ENCODE measurements around the gene SCGB1D1. TPM values are rescaled to one million over a fixed set of nuclear protein-coding genes. Genes with fewer than 3 reads are reported as not detected.
"Not testable (repeated sequence)": the region's sequence is repeated elsewhere in the genome, so short reads cannot be mapped to it uniquely, and the experiment has no call there.

The SCGB1D1 gene
- total RNA-seq, 4 donors from 2014 or later = not detected

GRCh38 chr11:62201376-62201775 lies 11.4 kb downstream of the SCGB1D1 start:
- Histone ChIP-seq H3K4me1 (no peaks in the 10 kb centered on the region), H3K27me3 (peaks cover 4% of the 10 kb centered on the region), H3K4me3 (no peak overlapping the region), H3K27ac (no peak overlapping the region), H3K36me3 (no peaks in the 10 kb centered on the region), H3K9me3 (no peaks in the 10 kb centered on the region)
- no peak for TF ChIP-seq POLR2A (IDR thresholded peaks at IDR 0.05)
- TF ChIP-seq, protein P1, sequence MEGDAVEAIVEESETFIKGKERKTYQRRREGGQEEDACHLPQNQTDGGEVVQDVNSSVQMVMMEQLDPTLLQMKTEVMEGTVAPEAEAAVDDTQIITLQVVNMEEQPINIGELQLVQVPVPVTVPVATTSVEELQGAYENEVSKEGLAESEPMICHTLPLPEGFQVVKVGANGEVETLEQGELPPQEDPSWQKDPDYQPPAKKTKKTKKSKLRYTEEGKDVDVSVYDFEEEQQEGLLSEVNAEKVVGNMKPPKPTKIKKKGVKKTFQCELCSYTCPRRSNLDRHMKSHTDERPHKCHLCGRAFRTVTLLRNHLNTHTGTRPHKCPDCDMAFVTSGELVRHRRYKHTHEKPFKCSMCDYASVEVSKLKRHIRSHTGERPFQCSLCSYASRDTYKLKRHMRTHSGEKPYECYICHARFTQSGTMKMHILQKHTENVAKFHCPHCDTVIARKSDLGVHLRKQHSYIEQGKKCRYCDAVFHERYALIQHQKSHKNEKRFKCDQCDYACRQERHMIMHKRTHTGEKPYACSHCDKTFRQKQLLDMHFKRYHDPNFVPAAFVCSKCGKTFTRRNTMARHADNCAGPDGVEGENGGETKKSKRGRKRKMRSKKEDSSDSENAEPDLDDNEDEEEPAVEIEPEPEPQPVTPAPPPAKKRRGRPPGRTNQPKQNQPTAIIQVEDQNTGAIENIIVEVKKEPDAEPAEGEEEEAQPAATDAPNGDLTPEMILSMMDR (IDR thresholded peaks at IDR 0.05) = no peak
- TF ChIP-seq EP300 (IDR thresholded peaks at IDR 0.05) = no peak
- TF ChIP-seq POLR2AphosphoS5 (IDR thresholded peaks at IDR 0.05) = no peak
- DNase-seq (ENCODE audit: low spot score in 2 of 2) = no peak
- 58% methylated on average over 2 of the region's 2 CpGs for WGBS

- TF ChIP-seq EP300 (IDR thresholded peaks at IDR 0.05) = no peak
- no peak for TF ChIP-seq POLR2A (IDR thresholded peaks at IDR 0.05)
- no peak for TF ChIP-seq POLR2AphosphoS5 (IDR thresholded peaks at IDR 0.05)
- TF ChIP-seq, protein P1 (IDR thresholded peaks at IDR 0.05) = no peak
- Histone ChIP-seq H3K27me3 (peaks cover 4% of the 10 kb centered on the region), H3K4me1 (no peaks in the 10 kb centered on the region), H3K27ac (no peak overlapping the region), H3K36me3 (no peaks in the 10 kb centered on the region), H3K4me3 (no peak overlapping the region), H3K9me3 (no peaks in the 10 kb centered on the region)
- no peak for DNase-seq (ENCODE audit: low spot score in 2 of 2)
- 91% methylated on average over 6 of the region's 6 CpGs for WGBS
Observed at GRCh38 chr11:62202910-62203309, 12.9 kb downstream of the SCGB1D1 start.

DNA sequence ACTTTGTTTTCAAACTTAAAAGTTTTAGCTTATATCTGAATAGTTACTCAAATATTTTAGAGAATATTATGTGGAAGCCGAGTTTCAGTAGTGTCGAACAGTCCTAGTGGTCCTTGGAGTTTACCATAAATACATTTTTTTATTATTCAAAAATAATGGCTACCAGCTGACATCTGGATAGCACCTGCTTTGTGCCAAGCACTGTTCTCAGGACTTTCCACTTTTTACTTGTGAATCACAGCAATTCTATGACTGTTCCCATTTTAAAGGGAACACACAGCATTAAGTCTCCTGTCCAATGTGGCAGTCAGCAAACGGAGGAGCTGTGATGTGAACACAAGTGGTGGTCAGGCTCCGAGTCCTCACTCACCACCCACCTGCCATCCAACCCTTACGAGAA lies 14.4 kb downstream of the SCGB1D1 start:
- peaks cover 4% of the 10 kb centered on the region for H3K27me3 ChIP-seq
- H3K36me3 ChIP-seq = no peaks in the 10 kb centered on the region
- no peak for TF ChIP-seq POLR2AphosphoS5 (IDR thresholded peaks at IDR 0.05)
- no peak for TF ChIP-seq POLR2A (IDR thresholded peaks at IDR 0.05)
- TF ChIP-seq EP300 (IDR thresholded peaks at IDR 0.05) = no peak
- TF ChIP-seq, protein P1 (IDR thresholded peaks at IDR 0.05) = no peak
- no peak for DNase-seq (ENCODE audit: low spot score in 2 of 2)
- H3K27ac ChIP-seq = no peak overlapping the region
- no peaks in the 10 kb centered on the region for H3K9me3 ChIP-seq
- no peak overlapping the region for H3K4me3 ChIP-seq
- 64% methylated on average over 5 of the region's 5 CpGs for WGBS
- H3K4me1 ChIP-seq = peaks cover 4% of the 10 kb centered on the region

DNA sequence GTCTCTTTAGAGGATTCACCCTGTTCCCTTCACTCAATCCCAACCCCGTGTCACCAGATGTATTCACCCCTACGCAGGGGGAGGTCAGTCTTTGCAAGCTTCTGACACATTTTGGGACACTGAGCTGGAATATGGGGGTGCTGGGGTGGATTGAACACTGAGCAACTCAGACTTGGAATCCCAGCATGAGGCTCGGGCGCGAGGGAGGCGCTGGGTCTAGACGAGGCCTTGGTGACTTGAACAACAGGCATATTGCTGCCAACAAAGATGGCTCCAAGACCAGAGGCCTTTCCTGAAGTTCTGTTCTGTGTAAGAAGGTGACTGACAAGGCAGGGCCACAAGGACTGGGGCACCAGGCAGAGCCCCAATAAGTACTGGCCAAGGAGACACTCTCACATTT lies 15.4 kb downstream of the SCGB1D1 start:
- TF ChIP-seq EP300 (IDR thresholded peaks at IDR 0.05) (no peak), POLR2AphosphoS5 (IDR thresholded peaks at IDR 0.05) (no peak)
- TF ChIP-seq, protein P1 (IDR thresholded peaks at IDR 0.05) = no peak
- no peak overlapping the region for H3K27ac ChIP-seq
- no peak overlapping the region for H3K4me3 ChIP-seq
- no peak for DNase-seq (ENCODE audit: low spot score in 2 of 2)
- no peaks in the 10 kb centered on the region for H3K36me3 ChIP-seq
- 90% methylated on average over 7 of the region's 7 CpGs for whole genome bisulfite sequencing
- no peaks in the 10 kb centered on the region for H3K9me3 ChIP-seq
- peaks cover 4% of the 10 kb centered on the region for H3K27me3 ChIP-seq
- peaks cover 4% of the 10 kb centered on the region for H3K4me1 ChIP-seq

- H3K36me3 ChIP-seq; H3K9me3 ChIP-seq; H3K4me1 ChIP-seq; H3K4me3 ChIP-seq; DNase-seq (ENCODE audit: low spot score in 2 of 2); H3K27ac ChIP-seq; H3K27me3 ChIP-seq: not testable (repeated sequence)
- WGBS = 93% methylated on average over 12 of the region's 12 CpGs
Observed at GRCh38 chr11:62206276-62207066, 16.5 kb downstream of the SCGB1D1 start.

- Histone ChIP-seq H3K4me3 (no peak overlapping the region), H3K4me1 (peaks cover 4% of the 10 kb centered on the region), H3K27ac (no peak overlapping the region), H3K9me3 (no peaks in the 10 kb centered on the region), H3K27me3 (no peaks in the 10 kb centered on the region), H3K36me3 (no peaks in the 10 kb centered on the region)
- 100% methylated on average over 2 of the region's 4 CpGs for WGBS
- no peak for DNase-seq (ENCODE audit: low spot score in 2 of 2)
- no peak for TF ChIP-seq POLR2AphosphoS5 (IDR thresholded peaks at IDR 0.05)
- TF ChIP-seq EP300 (IDR thresholded peaks at IDR 0.05) = no peak
- TF ChIP-seq, protein P1 (IDR thresholded peaks at IDR 0.05) = no peak
- no peak for TF ChIP-seq POLR2A (IDR thresholded peaks at IDR 0.05)
Observed at GRCh38 chr11:62208785-62209144, 18.7 kb downstream of the SCGB1D1 start.
